Ovary (tissue), 3 donors: Measurements from ENCODE around the gene SH3TC2.

ENCODE experiments used
- CTCF ChIP-seq, 3 donors: fragments of 450-650 bp in 2 of 3; fragments of 200-600 bp in 1 of 3; IDR thresholded peaks; one replicate each; pipeline versions ENCODE4 v1.5.1 to v1.8.0; 2016 to 2022; ENCODE audit warnings: antibody characterized with exemption in 3 of 3, mild to moderate bottlenecking in 1 of 3
- EP300 ChIP-seq: sonication (generic); formaldehyde crosslinking; IDR thresholded peaks from one replicate; pipeline ENCODE4 v1.6.1; 2017; ENCODE audit warnings: antibody characterized with exemption
- POLR2A ChIP-seq: fragments of 450-650 bp; IDR thresholded peaks from one replicate; pipeline ENCODE4 v1.6.1; 2017; ENCODE audit warnings: antibody characterized with exemption, mild to moderate bottlenecking, moderate library complexity
- donor health status: DM: no; HTN: no; CAD: no.

GRCh38 chr5:148966348-148966747 is 96.5 kb downstream of the SH3TC2 start:
- TF ChIP-seq EP300 (no peak), CTCF (IDR thresholded peaks at IDR 0.05) (no peak), POLR2A (no peak)
